ENCODE measurements around the gene PDE3B.
"Not testable (repeated sequence)": the region's sequence is repeated elsewhere in the genome, so short reads cannot be mapped to it uniquely, and the experiment has no call there.

PDE3B gene

GRCh38 chr11:14746857-14747395, 103.3 kb downstream of the PDE3B start:
- ChIA-PET CTCF (no interaction called here), POLR2A (no interaction called here)
- no peak for DNase-seq (ENCODE audit: low read depth, low spot score)

GRCh38 chr11:14748090-14748489, 104.5 kb downstream of the PDE3B start:
- no peak for DNase-seq (ENCODE audit: low read depth, low spot score)
- CTCF ChIA-PET: no interaction called here
- POLR2A ChIA-PET: no interaction called here
- TF ChIP-seq CTCF (IDR thresholded peaks at IDR 0.05; ENCODE audit: insufficient read depth, low read length, missing control alignments): no peak
- H3K4me3 ChIP-seq (ENCODE audit: low read depth, low read length): no peak overlapping the region

More at GRCh38 chr11:14746857-14747395, 103.3 kb downstream of the PDE3B start:
- no peak for TF ChIP-seq CTCF (IDR thresholded peaks at IDR 0.05; ENCODE audit: insufficient read depth, low read length, missing control alignments)
- no peak overlapping the region for H3K4me3 ChIP-seq (ENCODE audit: low read depth, low read length)

- no peak for DNase-seq (ENCODE audit: low read depth, low spot score)
- no peak overlapping the region for H3K4me3 ChIP-seq (ENCODE audit: low read depth, low read length)
- no peak for TF ChIP-seq CTCF (IDR thresholded peaks at IDR 0.05; ENCODE audit: insufficient read depth, low read length, missing control alignments)
- CTCF ChIA-PET: no interaction called here
- POLR2A ChIA-PET: no interaction called here
Measured at GRCh38 chr11:14750911-14751310, 107.3 kb downstream of the PDE3B start.

- CTCF ChIA-PET: no interaction called here
- no peak for DNase-seq (ENCODE audit: low read depth, low spot score)
- TF ChIP-seq CTCF (IDR thresholded peaks at IDR 0.05; ENCODE audit: insufficient read depth, low read length, missing control alignments): no peak
- POLR2A ChIA-PET: no interaction called here
- H3K4me3 ChIP-seq (ENCODE audit: low read depth, low read length): no peak overlapping the region
Measured at GRCh38 chr11:14751975-14752407, 108.4 kb downstream of the PDE3B start.

- H3K4me3 ChIP-seq (ENCODE audit: low read depth, low read length): no peak overlapping the region
- no peak for TF ChIP-seq CTCF (IDR thresholded peaks at IDR 0.05; ENCODE audit: insufficient read depth, low read length, missing control alignments)
- POLR2A ChIA-PET: no interaction called here
- no peak for DNase-seq (ENCODE audit: low read depth, low spot score)
- CTCF ChIA-PET: no interaction called here
Measured at GRCh38 chr11:14755140-14755539, 111.5 kb downstream of the PDE3B start.

- CTCF ChIA-PET: no interaction called here
- POLR2A ChIA-PET: no interaction called here
- TF ChIP-seq CTCF (IDR thresholded peaks at IDR 0.05; ENCODE audit: insufficient read depth, low read length, missing control alignments): no peak
- DNase-seq (ENCODE audit: low read depth, low spot score): no peak
- H3K4me3 ChIP-seq (ENCODE audit: low read depth, low read length): no peak overlapping the region
Measured at GRCh38 chr11:14756349-14756748, 112.7 kb downstream of the PDE3B start.

GRCh38 chr11:14759300-14760012, 115.9 kb downstream of the PDE3B start:
- H3K4me3 ChIP-seq (ENCODE audit: low read depth, low read length); DNase-seq (ENCODE audit: low read depth, low spot score); CTCF ChIA-PET; POLR2A ChIA-PET: not testable (repeated sequence)

Measured in AG04449 (cell line).